ENCODE measurements around the gene NADK.
A peak's percentile ranks its signal among the peaks of the same experiment; 100 is the strongest.

The NADK gene

DNA sequence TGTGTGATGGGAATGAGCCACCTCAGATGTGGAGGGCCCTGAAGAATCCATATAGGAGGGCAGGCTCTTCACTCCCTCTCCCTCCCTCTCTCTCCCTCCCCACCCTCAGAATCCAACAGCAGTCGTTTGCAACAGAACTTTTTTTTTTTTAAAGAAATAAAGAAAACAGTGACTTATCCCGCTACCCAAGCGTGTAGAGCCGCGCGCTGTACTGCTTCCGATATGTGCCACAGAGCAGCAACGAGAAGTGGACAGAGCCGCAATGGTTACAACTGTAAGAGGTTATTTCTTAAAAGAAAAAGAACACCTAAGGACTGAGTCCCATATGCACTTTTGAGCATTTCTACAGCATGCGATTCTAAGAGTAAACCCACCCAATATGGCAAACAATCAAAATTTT is 7.4 kb upstream of the NADK start:
- DNase-seq = no peak

DNA sequence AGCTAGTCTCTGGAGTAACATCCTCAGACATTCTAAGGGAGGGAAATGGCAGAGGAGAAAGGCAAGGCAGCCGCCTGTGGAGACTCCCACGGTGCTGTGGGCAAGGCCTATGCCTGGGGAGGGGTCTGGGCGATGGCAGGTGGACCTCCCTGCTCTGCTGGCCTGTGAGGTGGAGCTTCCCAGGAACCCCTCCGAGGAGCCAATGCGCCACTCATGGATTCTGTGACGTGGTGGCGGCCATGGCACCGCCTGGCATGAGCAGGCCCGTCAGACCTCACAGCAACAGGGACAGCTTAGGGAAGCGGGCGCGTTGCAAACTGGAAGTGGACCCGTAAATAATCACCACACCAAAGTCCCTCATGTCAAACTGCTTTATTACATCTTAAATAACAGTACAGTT is 6.7 kb upstream of the NADK start:
- DNase-seq = no peak

DNA sequence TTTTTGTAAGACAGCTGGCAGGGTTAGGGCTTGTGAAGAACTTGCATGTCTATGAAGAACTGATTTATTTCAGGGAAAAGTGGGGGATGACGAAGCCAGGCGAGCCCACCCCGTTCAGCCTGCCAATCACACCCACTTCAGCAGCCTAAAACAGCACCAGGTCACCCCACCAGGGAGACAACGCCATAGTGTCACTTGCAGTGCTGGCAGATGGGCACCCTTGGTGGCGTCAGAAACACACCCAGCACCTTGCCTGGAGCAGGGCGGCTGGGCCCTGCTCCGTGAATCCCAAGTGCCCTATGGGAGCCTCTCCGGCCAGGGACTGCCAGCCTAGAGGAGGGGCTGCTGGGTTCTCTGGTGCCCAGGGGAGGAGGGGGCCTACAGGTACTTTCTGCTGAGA is 5.0 kb upstream of the NADK start:
- no peak for DNase-seq

DNA sequence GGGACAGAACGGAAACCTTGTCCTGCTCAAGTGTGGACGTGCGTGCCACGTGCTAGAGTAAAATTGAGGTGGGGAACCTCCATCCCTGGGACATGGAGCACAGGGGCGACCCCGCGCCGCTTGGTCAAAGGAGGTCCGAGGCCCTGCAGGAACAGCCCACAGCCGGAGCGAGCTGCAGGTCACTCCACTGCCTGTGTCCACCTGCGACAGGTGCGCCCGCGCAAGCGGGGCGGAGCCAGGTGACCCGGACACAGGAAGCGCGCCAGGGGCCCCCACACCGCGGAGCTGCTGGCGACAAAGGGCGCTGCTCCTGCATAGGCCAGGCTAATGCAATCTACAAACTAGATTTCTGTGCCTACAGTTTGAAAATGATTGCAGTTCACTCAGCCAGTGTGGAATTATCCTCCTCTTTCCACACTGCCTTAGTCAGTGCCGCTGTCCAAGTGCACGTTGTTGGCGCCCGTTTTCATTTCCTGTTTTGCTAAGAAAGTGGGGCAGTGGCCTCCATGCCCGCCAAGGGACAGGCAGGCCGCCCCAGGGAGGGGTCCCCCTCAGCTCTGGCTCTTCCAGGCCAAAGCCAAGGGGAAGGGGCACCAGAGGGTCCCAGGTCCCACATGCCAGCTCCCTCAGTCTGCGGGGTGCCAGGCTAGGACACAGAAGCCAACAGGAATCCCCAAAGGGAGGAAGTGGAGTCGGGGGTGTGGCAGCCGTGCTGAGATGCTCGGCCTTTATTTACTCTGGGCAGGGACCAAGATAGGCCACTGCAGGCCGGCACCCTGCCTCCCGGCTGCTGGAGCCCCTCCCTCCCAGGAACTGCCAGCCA is 4.3 kb upstream of the NADK start:
- peak; percentile 79 to 84 (median 80) for DNase-seq

DNA sequence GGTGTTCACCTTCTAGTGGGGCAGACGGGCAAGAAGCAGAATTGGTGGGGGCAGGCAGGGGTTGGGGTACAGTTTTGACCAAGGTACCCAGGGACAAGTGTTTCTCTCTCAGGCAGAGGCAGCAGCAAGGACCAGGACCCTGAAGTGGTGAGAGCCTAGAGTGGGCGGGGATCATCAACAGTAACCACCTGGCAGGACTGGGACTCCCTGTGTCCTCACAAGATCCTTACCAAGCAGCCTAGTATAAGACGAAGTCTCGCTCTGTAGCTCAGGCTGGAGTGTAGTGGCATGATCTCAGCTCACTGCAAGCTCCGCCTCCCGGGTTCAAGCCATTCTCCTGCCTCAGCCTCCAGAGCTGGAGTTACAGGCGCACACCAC is 3.2 kb upstream of the NADK start:
- no peak for DNase-seq

DNA sequence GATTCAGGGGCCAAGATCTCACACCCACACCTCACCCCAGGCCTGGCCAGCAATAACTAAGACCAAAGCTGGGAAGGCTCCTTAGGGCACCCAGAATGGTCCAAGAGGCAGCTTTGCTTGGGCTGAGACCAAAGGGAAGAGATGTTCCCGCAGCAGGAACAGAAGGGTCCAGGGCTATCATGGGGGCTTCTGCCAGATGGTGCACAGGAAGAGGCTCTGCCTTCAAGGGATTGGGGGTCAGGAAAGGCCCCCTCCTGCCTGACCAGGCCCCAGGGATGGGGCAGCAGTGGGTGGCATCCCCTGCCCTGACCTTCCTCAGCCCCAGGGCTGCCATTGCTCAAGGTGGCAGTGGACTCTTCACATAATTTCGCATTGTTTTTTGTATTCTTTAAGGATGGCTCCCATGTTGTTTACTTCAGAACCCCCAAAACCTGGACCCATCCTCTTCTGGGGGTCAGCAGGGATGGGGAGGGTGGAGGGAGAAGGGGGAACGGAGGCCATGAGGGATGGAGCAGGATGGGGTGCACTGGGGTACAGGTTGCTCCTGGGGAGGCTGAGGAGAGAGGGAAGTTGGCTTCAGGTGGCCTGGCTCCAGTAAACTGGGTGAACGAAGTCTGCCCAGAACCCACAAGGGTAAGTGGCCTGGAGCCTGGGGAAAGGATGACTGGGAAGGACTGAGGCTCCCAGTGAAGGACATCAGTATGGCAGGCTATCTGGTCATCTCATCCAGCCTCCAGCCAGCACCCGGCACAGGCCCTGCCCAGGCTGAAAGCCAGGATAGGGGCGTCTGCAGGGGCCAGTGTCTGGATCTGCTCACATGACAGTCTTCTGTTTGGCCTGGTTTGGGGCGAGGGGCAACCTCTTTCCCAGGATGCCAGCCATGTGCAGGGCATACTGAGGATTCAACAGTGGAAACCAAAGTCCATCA is 2.6 kb upstream of the NADK start:
- no peak for DNase-seq

DNA sequence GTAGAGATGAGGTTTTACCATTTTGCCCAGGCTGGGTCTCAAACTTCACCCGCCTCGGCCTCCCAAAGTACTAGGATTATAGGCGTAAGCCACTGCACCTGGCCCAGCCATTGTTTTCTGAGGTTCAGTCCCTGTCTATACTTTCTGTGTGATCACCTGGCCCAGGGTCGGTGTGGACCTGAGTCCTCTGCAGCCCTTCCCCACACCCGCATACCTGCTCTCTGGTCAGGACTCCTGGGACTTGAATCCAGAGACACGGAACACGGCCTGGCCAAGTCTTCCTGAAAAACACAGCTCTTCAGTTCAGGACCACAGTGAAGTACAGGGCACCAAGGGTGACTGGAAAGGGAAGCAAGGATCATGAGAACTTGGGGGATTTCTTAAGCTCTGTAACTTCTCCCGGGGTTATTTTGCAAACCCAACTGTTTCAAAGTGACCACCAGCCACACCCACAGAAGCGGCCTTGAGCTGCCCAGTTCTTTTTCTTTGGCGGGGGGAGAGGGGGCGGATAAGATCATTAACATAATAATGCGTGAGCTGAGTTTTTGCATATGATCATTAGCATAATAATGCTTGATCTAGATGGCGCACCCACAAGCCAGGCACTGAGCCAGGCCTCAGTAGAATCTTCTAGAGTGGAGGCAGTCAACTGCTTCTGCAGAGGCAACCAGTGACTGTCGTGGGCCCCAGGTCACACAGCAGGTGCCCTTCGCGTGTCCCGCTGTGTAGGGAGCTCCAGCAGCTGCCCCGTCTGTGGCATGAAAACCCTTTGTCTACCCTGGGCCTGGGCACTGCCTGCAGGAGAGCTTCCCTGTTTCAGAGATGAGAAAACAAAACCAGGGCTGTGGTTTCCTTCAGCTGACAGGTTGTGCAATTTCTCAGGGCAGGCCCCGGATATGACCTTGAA is 1.7 kb upstream of the NADK start:
- DNase-seq = peak; percentile 92 to 97 (median 96)

DNA sequence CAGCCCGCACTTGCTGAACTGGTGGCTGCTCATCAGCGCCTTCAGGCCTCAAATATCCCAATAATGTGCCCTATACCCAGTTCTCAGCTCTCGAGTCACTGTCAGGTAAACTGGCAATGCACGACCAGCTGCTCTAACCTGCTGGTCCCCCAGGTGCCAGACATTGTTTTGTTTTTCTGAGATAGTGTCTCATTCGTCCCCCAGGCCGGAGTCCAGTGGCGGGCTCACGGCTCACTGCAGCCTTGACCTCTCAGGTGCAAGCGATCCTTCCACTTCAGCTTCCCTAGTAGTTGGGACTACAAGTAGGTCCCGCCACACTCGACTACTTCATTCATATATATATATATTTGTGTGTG is 1.0 kb upstream of the NADK start:
- DNase-seq = peak in 2 of 3 donors; percentile 14 to 26

DNA sequence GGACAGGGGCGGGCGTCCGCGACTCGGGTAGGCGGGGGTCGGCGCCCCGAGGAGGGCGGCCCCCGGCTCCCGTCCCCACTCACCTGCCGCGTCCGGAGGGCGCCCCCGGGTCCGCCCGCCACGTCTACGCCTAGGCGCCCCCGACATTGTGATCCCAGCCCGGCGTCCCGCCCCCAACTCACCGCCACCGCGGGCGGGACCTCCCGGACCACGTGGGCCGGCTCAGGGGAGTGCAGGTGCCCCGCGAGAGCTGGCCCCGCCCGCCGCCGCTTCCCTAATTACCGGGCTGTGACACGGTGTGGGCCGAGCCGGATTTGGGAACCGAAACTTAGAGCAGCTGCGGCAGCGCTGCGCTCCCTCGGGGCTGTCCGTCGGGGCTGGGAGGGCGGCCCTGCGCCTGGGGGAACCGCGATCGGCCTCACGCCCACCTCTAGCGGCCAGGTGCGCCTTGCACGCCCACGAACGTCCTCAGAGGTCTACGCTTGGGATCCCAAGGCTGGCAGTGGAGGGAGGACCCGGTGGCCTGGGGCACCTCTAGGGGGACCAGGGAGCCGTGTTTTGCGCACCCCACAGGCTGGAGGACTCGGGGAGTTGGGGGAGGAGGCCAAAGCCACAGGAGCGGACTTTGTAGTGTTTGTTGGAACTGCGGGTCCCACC is 521 bp upstream of the NADK start:
- peak; percentile 94 to 96 (median 95) for DNase-seq

DNA sequence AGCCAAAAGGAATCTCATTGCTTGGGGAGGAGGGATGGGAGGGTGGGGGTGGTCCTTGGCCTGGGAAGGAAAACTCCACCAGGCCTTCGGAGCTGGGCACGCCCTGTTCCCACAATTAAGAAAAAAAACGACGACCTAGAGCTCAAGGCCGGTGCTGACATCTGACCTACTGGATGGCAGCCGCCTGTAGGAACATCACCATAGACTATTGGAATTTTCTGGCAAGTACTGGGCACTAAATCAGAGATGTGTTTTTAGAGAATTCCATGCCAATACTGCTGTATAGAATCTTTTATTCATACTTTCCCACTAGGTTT is 729 bp downstream of the NADK start:
- DNase-seq = peak; percentile 31 to 50 (median 49)

DNA sequence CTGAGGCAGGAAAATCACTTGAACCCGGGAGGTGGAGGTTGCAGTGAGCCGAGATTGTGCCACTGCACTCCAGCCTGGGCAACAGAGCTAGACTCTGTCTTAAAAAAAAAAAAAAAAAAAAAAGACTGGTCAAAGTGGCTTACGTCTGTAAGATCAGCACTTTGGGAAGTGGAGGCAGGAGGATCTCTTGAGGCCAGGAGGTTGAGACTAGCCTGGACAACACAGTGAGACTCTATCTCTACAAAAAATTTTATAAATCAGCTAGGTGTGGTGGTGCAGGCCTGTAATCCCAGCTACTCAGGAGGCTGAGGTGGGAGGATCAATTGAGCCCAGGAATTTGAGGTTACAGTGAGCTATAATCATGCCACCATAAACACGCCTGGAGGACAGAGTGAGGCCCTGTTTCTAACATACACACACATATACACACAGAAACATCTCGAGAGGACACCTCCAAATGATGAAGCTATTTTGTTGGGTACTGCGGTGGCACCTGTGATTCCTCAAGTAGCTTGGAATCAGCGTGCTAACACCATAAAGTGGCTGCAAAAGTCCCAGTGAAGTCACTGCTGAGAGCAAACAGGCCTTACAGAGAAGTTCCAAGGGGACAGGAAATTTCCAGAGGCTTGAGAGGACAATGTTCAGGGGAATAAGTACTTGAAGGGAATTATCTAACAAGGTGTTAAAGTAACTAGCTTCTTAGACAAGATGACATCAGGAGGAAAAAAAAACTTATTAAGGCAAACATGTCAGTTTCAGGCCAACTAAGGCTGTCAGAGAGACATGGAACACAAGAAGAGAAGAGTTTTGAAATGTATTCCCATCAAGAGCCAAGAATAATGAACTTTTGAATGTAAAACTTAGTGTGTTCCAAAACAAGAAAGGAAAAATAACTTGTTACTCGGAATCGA is 1.3 kb downstream of the NADK start:
- peak; percentile 38 to 44 (median 41) for DNase-seq

DNA sequence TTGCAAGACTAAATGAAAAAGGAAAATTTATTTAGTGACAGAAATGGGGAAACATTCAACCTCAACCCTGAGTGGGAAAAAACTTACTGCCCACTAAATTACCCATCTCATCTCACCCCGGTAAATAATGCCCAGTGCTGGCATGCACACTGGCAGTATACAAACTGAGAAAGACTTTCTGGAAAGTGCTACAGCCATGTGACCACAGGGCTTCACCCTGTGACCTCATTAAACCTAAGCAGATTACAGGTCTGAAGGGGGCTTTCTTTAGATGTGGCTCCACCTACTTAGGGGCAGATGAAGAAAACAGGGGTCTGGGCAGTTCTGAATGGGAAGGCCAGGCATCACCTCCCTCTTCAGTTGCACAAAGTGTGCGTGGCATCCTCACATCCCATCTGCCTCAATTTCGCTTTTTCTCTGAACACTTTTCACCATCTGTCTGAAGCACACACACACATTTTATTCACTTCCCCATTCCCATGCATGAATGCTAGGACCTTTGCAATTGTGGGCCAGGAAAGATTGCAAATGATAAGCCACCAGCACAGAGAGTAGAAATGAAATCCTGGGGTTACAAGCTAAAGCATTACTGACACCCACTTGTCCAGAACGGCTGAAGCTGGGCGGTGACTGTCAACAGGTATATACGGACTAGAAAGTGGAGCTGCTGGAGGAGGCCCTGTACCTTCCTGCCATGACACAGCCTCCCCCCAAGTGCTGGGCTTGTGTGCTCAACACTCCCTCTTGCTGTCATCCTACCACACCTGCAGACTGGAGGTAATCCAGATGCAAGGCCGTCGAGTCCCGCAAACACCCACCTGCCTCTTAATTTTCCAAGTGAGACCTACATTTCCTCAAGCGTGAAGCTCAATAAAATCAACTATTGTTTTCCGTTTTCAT is 2.7 kb downstream of the NADK start:
- DNase-seq = peak; percentile 30 to 44 (median 32)

DNA sequence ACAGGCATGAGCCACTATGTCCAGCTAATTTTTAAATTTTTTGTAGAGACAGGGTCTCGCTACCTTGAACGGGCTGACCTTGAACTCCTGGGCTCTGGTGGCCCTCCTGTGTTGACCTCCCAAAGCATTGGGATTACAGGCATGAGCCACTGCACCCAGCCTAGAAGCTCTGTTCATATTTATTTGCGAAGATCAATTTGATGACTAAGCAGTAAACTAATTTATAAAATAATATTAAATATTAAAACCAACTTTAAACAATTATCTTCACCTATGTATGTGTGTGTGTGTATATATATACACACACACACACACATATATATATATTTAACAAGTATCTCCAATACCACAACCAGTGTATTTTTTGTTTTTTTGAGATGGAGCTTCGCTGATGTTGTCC is 4.4 kb downstream of the NADK start:
- no peak for DNase-seq

DNA sequence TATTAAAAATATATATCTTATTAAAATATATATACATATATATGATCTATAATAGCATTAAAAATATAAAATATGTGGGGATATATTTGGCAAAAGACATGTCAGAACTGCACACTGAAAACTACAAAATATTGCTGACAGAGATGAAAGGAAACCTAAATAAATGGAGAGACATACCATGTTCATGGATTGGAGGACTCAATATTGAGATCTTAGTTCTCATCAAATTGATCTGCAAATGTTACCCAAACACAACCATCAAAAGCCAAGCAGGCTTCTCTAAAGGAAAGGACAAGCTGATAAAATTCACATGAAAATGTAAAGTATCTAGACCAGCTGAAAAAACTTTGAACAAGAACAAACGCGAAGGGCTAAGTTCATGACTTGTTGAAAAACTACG is 7.2 kb downstream of the NADK start:
- DNase-seq = no peak

DNA sequence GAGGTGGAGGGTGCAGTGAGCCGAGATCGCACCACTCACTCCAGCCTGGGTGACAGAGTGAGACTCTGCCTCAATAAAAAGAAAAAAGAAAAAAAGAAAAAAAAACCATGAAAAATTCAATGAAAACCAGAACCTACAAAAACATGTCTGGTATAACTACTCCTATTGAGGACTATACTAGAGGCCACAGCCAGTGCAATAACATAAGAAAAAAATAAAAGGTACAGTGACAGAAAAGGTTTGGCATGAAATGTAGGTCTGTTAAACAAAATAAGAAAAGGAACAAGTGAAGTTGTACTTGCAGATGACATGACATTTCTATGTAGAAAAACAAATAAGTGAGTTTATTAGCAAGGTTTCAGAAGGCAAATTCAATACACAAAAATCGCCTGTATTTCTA is 8.2 kb downstream of the NADK start:
- DNase-seq = no peak

DNA sequence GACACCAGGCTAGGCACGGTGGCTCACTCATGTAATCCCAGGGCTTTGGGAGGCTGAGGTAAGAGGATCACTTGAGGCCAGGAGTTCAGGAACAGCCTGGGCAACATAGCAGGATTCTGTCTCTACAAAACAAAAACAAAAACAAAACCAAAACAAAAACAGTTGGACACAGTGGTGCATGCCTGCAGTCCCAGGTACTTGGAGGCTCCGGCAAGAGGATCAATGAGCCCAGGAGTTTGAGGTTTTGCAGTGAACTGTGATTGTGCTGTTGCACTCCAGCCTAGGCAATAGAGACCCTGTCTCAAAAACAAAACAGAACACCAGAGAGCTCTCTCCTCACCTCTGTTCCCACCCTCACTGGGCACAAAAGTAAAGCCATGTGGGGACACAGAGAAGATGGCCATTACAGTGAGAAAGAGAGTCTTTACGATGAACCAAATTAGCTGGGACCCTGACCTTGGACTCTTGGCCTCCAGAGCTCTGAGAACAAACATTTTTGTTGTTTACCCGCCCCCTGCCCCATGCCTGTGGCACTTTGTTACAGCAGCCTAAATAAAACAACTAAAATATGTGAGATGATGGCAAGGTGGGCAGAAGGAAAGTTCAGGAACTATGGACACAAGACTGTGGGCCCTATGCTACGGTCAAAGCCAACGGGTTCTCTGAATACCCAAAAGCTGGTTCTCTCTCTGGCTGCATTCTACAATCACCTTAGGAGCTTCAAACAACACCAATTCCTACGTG is 9.8 kb downstream of the NADK start:
- no peak for DNase-seq

DNA sequence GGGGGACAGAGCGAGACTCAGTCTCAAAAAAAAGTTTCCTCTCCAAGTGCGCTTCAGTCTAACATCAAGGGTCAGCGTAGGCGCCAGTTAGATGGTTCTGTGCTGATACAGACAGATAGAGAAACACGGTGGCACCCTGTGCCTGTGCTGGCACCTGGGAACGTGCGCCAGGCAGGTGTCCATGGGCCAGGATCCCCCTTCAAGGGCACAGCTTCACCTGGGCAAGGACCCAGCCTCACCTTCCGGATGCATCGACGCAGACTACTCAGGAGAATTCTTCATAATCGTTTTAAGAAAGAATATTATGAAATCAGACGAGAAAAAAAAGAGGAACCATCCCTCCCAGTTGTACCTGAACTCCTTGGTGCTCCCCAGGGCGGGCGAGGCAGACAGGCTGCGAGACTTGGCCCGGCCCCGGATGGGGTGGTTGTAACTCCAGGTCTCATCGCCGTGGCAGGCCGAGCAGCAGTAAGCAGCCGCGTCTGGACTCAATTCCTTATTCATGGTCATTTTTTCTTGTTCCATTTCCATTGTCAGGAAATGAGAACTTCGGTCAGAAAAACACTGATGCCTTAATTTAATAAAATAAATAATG is 13.3 kb downstream of the NADK start:
- DNase-seq = no peak

DNA sequence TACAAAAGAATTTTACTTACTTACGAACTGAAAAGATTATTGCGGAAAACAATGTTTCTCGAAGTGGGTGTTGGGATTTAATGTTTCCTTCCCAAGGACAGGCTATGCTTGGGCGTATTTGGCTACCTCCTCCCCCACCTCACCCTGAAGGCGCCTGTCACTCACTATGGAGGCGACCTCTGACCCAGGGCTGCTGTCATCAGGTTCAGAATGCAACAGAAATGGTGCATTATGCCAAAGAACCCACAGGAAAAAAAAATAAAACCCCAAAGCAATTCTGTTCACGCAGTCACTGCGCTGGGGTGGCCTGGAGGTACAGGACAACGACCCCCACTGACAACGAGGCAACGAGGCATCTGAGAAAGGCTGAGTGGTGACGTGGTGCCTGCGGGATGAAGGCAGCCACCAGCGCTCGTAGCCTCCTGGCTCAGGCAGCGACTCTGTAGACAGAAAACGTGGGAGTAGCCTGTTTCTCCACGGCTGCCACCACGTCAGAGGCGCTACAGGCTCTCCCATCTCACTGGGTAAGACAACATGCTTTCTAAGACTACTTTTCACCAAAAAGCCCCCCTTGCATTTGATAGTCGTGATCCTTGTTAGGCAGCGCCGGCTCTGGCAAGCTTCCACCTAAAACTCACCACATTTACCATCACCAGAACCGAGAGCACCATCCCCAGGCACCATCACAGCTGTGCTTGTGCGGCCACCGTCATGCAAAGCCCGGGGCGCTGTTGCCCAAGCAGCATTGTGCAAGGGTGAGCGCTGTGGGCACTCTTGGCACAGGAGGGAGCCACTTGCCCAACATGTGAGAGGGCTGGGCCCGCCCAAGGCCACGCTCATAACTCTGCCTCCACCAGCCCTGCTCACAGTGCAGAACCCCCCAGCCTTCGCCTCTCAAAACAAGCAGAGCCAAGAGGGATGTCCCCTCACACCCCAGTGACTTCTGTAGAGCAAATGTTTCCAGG is 14.3 kb downstream of the NADK start:
- peak; percentile 85 to 90 (median 89) for DNase-seq

Data from suppressor macrophage treated with lipopolysaccharide for 1 hour (primary cell).